ENCODE data around the gene PPP1R11. TPM values are rescaled to one million over a fixed set of nuclear protein-coding genes. Genes with fewer than 3 reads are reported as not detected.

The PPP1R11 gene
- total and polyA plus RNA-seq, 9 of the 15 experiments (the other 6 are each of a cell fraction or from before 2014, with no cell fraction given): 17.8 to 94.8 (median 44.6) TPM

DNA sequence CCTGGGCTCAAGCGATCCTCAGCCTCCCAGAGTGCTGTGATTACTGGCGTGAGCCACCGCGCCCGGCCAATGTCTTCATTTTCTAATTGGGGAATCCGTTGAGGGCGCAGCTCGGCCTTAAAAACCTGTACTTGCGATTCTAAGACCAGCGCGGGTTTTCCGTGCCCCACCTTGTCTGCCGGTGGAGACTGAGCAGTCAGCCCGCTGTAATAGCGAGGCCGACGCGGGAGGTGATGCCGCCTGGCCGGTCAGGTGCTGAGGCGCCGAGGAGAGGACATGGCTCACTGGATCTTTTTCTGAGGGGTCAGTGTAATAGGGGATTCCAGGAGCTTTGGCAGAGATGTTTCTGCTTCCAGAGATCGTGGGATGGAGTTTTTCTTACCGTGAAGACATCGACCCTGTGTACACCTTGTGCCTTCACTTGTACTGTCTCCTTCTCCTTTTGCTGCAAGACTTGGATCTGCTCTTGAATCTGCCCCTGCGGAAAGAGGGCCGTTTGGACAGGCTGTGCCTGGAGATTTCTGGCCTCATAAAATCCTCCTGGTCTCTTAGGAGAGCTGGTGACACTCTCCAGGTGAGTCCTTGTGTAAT, 44.4 kb downstream of the PPP1R11 start (continued):
- TF ChIP-seq JUN (IDR thresholded peaks at IDR 0.05; ENCODE audit: borderline replicate concordance, low read depth, low read length) (no peak), JUN (CRISPR knock-in tag; IDR thresholded peaks at IDR 0.05; ENCODE audit: borderline replicate concordance) (0 out of 2 replicates have a peak, but pooled peaks have one; percentile 35), FOXM1 (IDR thresholded peaks at IDR 0.05; ENCODE audit: low read depth) (no peak), FOXM1 (CRISPR knock-in tag; IDR thresholded peaks at IDR 0.05; ENCODE audit: low read depth) (no peak), RCOR1 (IDR thresholded peaks at IDR 0.05; ENCODE audit: borderline replicate concordance in 1 of 2, low read depth in 2 of 2, low read length in 2 of 2) (no peak), MCM3 (IDR thresholded peaks at IDR 0.05) (0 out of 2 replicates have a peak, but pooled peaks have one; percentile 9), VEZF1 (CRISPR knock-in tag; IDR thresholded peaks at IDR 0.05) (no peak), SMARCB1 (IDR thresholded peaks at IDR 0.05; ENCODE audit: insufficient read length, low read depth) (no peak), KLF6 (CRISPR knock-in tag; IDR thresholded peaks at IDR 0.05; ENCODE audit: borderline replicate concordance) (no peak), BMI1 (IDR thresholded peaks at IDR 0.05; ENCODE audit: low read length) (no peak), ZNF384 (IDR thresholded peaks at IDR 0.05; ENCODE audit: low read depth, low read length) (no peak), ZNF121 (CRISPR knock-in tag; conservative IDR thresholded peaks at IDR 0.05) (0 out of 2 replicates have a peak, but pooled peaks have one; percentile 8), ZBED1 (IDR thresholded peaks at IDR 0.05) (no peak), GATAD2A (IDR thresholded peaks at IDR 0.05) (no peak), ZNF174 (CRISPR knock-in tag; IDR thresholded peaks at IDR 0.05) (no peak), RUNX1 (IDR thresholded peaks at IDR 0.05; ENCODE audit: low read depth) (no peak), ERF (CRISPR knock-in tag; IDR thresholded peaks at IDR 0.05) (no peak), MYNN (IDR thresholded peaks at IDR 0.05) (no peak), MYNN (CRISPR knock-in tag; IDR thresholded peaks at IDR 0.05) (no peak), ZFP36 (IDR thresholded peaks at IDR 0.05; ENCODE audit: low read depth, low read length, partially characterized antibody) (no peak), POLR2H (tag; IDR thresholded peaks at IDR 0.05; ENCODE audit: low read depth) (no peak), ELF4 (CRISPR knock-in tag; IDR thresholded peaks at IDR 0.05) (no peak), POU5F1 (IDR thresholded peaks at IDR 0.05; ENCODE audit: borderline replicate concordance, low read depth, low read length, partially characterized antibody) (no peak), ZNF197 (CRISPR knock-in tag; IDR thresholded peaks at IDR 0.05; ENCODE audit: low read depth) (no peak)
- TF ChIP-seq, protein P1, sequence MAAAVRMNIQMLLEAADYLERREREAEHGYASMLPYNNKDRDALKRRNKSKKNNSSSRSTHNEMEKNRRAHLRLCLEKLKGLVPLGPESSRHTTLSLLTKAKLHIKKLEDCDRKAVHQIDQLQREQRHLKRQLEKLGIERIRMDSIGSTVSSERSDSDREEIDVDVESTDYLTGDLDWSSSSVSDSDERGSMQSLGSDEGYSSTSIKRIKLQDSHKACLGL (CRISPR knock-in tag; IDR thresholded peaks at IDR 0.05; ENCODE audit: borderline replicate concordance, poor library complexity, severe bottlenecking): no peak
- TF ChIP-seq, protein P2, sequence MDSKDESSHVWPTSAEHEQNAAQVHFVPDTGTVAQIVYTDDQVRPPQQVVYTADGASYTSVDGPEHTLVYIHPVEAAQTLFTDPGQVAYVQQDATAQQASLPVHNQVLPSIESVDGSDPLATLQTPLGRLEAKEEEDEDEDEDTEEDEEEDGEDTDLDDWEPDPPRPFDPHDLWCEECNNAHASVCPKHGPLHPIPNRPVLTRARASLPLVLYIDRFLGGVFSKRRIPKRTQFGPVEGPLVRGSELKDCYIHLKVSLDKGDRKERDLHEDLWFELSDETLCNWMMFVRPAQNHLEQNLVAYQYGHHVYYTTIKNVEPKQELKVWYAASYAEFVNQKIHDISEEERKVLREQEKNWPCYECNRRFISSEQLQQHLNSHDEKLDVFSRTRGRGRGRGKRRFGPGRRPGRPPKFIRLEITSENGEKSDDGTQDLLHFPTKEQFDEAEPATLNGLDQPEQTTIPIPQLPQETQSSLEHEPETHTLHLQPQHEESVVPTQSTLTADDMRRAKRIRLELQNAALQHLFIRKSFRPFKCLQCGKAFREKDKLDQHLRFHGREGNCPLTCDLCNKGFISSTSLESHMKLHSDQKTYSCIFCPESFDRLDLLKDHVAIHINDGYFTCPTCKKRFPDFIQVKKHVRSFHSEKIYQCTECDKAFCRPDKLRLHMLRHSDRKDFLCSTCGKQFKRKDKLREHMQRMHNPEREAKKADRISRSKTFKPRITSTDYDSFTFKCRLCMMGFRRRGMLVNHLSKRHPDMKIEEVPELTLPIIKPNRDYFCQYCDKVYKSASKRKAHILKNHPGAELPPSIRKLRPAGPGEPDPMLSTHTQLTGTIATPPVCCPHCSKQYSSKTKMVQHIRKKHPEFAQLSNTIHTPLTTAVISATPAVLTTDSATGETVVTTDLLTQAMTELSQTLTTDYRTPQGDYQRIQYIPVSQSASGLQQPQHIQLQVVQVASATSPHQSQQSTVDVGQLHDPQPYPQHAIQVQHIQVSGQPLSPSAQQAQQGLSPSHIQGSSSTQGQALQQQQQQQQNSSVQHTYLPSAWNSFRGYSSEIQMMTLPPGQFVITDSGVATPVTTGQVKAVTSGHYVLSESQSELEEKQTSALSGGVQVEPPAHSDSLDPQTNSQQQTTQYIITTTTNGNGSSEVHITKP (IDR thresholded peaks at IDR 0.05; ENCODE audit: partially characterized antibody): peak; percentile 76
